Measurements from ENCODE around the gene LONRF2. TPM values are rescaled to one million over a fixed set of nuclear protein-coding genes. Genes with fewer than 3 reads are reported as not detected.

Gene LONRF2
- total RNA-seq, 1 experiment from 2014 or later = 2.7 TPM

- no peak overlapping the region for H4K8ac ChIP-seq (replicated peaks; ENCODE audit: insufficient read length, low read depth, low read length)
- no peak overlapping the region for H3K4ac ChIP-seq (ENCODE audit: low read depth, low read length)
- no peaks in the 10 kb centered on the region for H4K20me1 ChIP-seq (ENCODE audit: control insufficient read depth, insufficient read depth, insufficient read length)
- H4K5ac ChIP-seq (ENCODE audit: insufficient read length, low read depth, low read length) = no peak overlapping the region
- DNase-seq = no peak
- H4K91ac ChIP-seq (ENCODE audit: insufficient read length, low read depth, low read length) = no peak overlapping the region
- Mint-ChIP-seq H3K4me3 (no peak overlapping the region), H3K36me3 (ENCODE audit: insufficient read depth in 1 of 3, low read depth in 3 of 3) (peaks cover 3 to 28% (median 17%) of the 10 kb centered on the region in 3 experiments; a peak in 6 of 7 replicates), H3K27me3 (ENCODE audit: low read depth) (peaks cover 30% of the 10 kb centered on the region), H3K9me3 (peaks cover 27 to 29% of the 10 kb centered on the region in 2 experiments), H3K27ac (no peak overlapping the region), H3K4me1 (peaks cover 6 to 8% of the 10 kb centered on the region in 2 experiments)
- H3K23ac ChIP-seq (ENCODE audit: insufficient read length, low read depth, low read length) = no peak overlapping the region
- H3K79me1 ChIP-seq (ENCODE audit: insufficient read depth, low read depth, low read length, poor library complexity, severe bottlenecking) = no peaks in the 10 kb centered on the region
- no peak overlapping the region for H2BK20ac ChIP-seq (ENCODE audit: low read depth, low read length, poor library complexity, severe bottlenecking)
- H2AK5ac ChIP-seq (ENCODE audit: insufficient read length, low read length) = no peak overlapping the region
- H3T11ph ChIP-seq (ENCODE audit: low read length) = no peak overlapping the region
- no peak overlapping the region for H3K18ac ChIP-seq (ENCODE audit: insufficient read length, low read depth, low read length)
- H3K27ac ChIP-seq (ENCODE audit: insufficient read length, low read depth, low read length) = no peak overlapping the region
- no peak overlapping the region for H2BK120ac ChIP-seq (ENCODE audit: low read depth, low read length, poor library complexity, severe bottlenecking)
- no peaks in the 10 kb centered on the region for H3K4me1 ChIP-seq (ENCODE audit: insufficient read depth, low read length)
- H3K9ac ChIP-seq (ENCODE audit: extremely low read depth, insufficient read length, low read length) = no peak overlapping the region
- no peaks in the 10 kb centered on the region; the same call in 1 of the 2 replicates for H3K79me2 ChIP-seq (ENCODE audit: insufficient read depth, low read length)
- peaks cover 13% of the 10 kb centered on the region for H3K9me3 ChIP-seq (ENCODE audit: control insufficient read depth, low read depth, low read length)
- H3K23me2 ChIP-seq (ENCODE audit: insufficient read length, low read depth, low read length, poor library complexity, severe bottlenecking) = peaks cover 7% of the 10 kb centered on the region
- peaks cover 5% of the 10 kb centered on the region for H3K27me3 ChIP-seq (ENCODE audit: insufficient read depth, low read length)
- TF ChIP-seq, protein P1, sequence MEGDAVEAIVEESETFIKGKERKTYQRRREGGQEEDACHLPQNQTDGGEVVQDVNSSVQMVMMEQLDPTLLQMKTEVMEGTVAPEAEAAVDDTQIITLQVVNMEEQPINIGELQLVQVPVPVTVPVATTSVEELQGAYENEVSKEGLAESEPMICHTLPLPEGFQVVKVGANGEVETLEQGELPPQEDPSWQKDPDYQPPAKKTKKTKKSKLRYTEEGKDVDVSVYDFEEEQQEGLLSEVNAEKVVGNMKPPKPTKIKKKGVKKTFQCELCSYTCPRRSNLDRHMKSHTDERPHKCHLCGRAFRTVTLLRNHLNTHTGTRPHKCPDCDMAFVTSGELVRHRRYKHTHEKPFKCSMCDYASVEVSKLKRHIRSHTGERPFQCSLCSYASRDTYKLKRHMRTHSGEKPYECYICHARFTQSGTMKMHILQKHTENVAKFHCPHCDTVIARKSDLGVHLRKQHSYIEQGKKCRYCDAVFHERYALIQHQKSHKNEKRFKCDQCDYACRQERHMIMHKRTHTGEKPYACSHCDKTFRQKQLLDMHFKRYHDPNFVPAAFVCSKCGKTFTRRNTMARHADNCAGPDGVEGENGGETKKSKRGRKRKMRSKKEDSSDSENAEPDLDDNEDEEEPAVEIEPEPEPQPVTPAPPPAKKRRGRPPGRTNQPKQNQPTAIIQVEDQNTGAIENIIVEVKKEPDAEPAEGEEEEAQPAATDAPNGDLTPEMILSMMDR (conservative IDR thresholded peaks at IDR 0.05) = no peak
- no peak overlapping the region for H2BK5ac ChIP-seq (ENCODE audit: insufficient read length, low read length)
- H2BK12ac ChIP-seq (ENCODE audit: insufficient read length, low read depth, low read length) = no peak overlapping the region
- no peak overlapping the region for H2AFZ ChIP-seq (ENCODE audit: low read length)
- WGBS (ENCODE audit: extremely low coverage, insufficient read length, low lambda C conversion rate) = no CpG with 5 or more reads among the region's 1 CpG
- no peak overlapping the region for H3K4me2 ChIP-seq (ENCODE audit: insufficient read depth, insufficient read length, low read length)
- no peak overlapping the region for H3K56ac ChIP-seq (ENCODE audit: insufficient read length, low read depth, low read length)
- no peak overlapping the region for H3K14ac ChIP-seq (ENCODE audit: insufficient read depth, low read length)
- H2BK15ac ChIP-seq (ENCODE audit: low read depth, low read length) = no peak overlapping the region
These were observed 4.7 kb downstream of the LONRF2 start for GRCh38 chr2:100317634-100318033.

All from H9 (cell line).